ENCODE data around the gene EIF2B4. TPM values are rescaled to one million over a fixed set of nuclear protein-coding genes. Genes with fewer than 3 reads are reported as not detected.

The EIF2B4 gene
- total and polyA plus RNA-seq, 2 of the 13 experiments (the other 11 are each of a cell fraction or from before 2014, with no cell fraction given): 91.5 to 96.4 TPM

GRCh38 chr2:27409321-27410073 lies 39.4 kb upstream of the EIF2B4 start, which contains the start of gene PPM1G (continued):
- TF ChIP-seq PTBP1 (IDR thresholded peaks at IDR 0.05; ENCODE audit: low read depth, low read length, poor library complexity, severe bottlenecking): peak; percentile 25
- peak; percentile 93; the same call in 1 of the 2 replicates for TF ChIP-seq EEA1 (CRISPR knock-in tag; IDR thresholded peaks at IDR 0.05; ENCODE audit: borderline replicate concordance)
- peak; percentile 83 for TF ChIP-seq TAF15 (IDR thresholded peaks at IDR 0.05; ENCODE audit: low read depth, low read length, poor library complexity, severe bottlenecking)
- TF ChIP-seq HNF4G (IDR thresholded peaks at IDR 0.05; ENCODE audit: borderline replicate concordance, low read depth, low read length): no peak
- TF ChIP-seq HNF4G (CRISPR knock-in tag; IDR thresholded peaks at IDR 0.05; ENCODE audit: borderline replicate concordance, low read depth): peak; percentile 75
- TF ChIP-seq ZNF317 (CRISPR knock-in tag; IDR thresholded peaks at IDR 0.05): peak; percentile 57
- no peak; the same call in 1 of the 2 replicates for TF ChIP-seq MAF1 (CRISPR knock-in tag; IDR thresholded peaks at IDR 0.05; ENCODE audit: borderline replicate concordance)
- TF ChIP-seq FOXP4 (CRISPR knock-in tag; IDR thresholded peaks at IDR 0.05): peak; percentile 44; the same call in 1 of the 2 replicates
- TF ChIP-seq ZNF772 (CRISPR knock-in tag; IDR thresholded peaks at IDR 0.05): peak; percentile 38; the same call in 1 of the 2 replicates
- peak; percentile 25 for TF ChIP-seq PHF5A (CRISPR knock-in tag; IDR thresholded peaks at IDR 0.05; ENCODE audit: low read depth, unreplicated experiment)
- TF ChIP-seq ZNF768 (CRISPR knock-in tag; IDR thresholded peaks at IDR 0.05): peak; percentile 61; the same call in 1 of the 2 replicates
- TF ChIP-seq SNAI1 (CRISPR knock-in tag; IDR thresholded peaks at IDR 0.05; ENCODE audit: borderline replicate concordance): peak; percentile 88; the same call in 1 of the 2 replicates
- TF ChIP-seq SATB2 (CRISPR knock-in tag; IDR thresholded peaks at IDR 0.05): no peak; the same call in none of the 2 replicates
- TF ChIP-seq ZNF543 (CRISPR knock-in tag; IDR thresholded peaks at IDR 0.05): 0 out of 2 replicates have a peak, but pooled peaks have one; percentile 79
- 0 out of 2 replicates have a peak, but pooled peaks have one; percentile 10 for TF ChIP-seq ZBTB40 (IDR thresholded peaks at IDR 0.05)
- TF ChIP-seq ZBTB40 (CRISPR knock-in tag; IDR thresholded peaks at IDR 0.05): peak; percentile 88
- peak; percentile 81; the same call in 1 of the 2 replicates for TF ChIP-seq ZNF616 (CRISPR knock-in tag; IDR thresholded peaks at IDR 0.05; ENCODE audit: low read depth)
- no peak for TF ChIP-seq ZNF260 (CRISPR knock-in tag; IDR thresholded peaks at IDR 0.05; ENCODE audit: borderline replicate concordance, low read depth)
